ENCODE data around the gene PSME3. TPM values are rescaled to one million over a fixed set of nuclear protein-coding genes. Genes with fewer than 3 reads are reported as not detected.

The PSME3 gene
- total and polyA plus RNA-seq, 2 experiments from 2014 or later = 93.5 to 178 TPM

GRCh38 chr17:42832213-42832933 is 824 bp upstream of the PSME3 start:
- peaks cover 5% of the 10 kb centered on the region; the same call in 1 of the 2 replicates for H3K4me1 ChIP-seq (ENCODE audit: insufficient read depth)
- H3K9me2 ChIP-seq (ENCODE audit: insufficient read depth) = no peaks in the 10 kb centered on the region
- H3F3A ChIP-seq (replicated peaks; ENCODE audit: low read depth) = no peaks in the 10 kb centered on the region; the same call in 1 of the 2 replicates
- ATAC-seq (peak; percentile 50), DNase-seq (ENCODE audit: low spot score) (no peak)
- no peaks in the 10 kb centered on the region for H3K27me3 ChIP-seq (ENCODE audit: insufficient read depth)
- H3K79me2 ChIP-seq (replicated peaks; ENCODE audit: insufficient read depth) = peaks cover 30% of the 10 kb centered on the region
- Mint-ChIP-seq H3K36me3 (ENCODE audit: low read depth) (peaks cover 31% of the 10 kb centered on the region), H3K4me3 (peak overlapping the region; percentile 95), H3K27ac (peak overlapping the region; percentile 100), H3K4me1 (peaks cover 16% of the 10 kb centered on the region), H3K9me3 (no peaks in the 10 kb centered on the region), H3K27me3 (ENCODE audit: insufficient read depth, low read depth, poor library complexity) (peaks cover 10% of the 10 kb centered on the region)
- peak overlapping the region; percentile 95 for H3K27ac ChIP-seq (ENCODE audit: low read depth)
- H3K4me2 ChIP-seq = peak overlapping the region; percentile 100
- peaks cover 23% of the 10 kb centered on the region for H3K36me3 ChIP-seq (ENCODE audit: insufficient read depth)
- TF ChIP-seq EZH2phosphoT487 (IDR thresholded peaks at IDR 0.05; ENCODE audit: unreplicated experiment) (no peak), ETS1 (IDR thresholded peaks at IDR 0.05) (no peak), POLR2AphosphoS5 (IDR thresholded peaks at IDR 0.05; ENCODE audit: low read depth) (no peak)
- peak overlapping the region; percentile 53 for H2AFZ ChIP-seq
- H3K4me3 ChIP-seq = peak overlapping the region; percentile 99
- peaks cover 8% of the 10 kb centered on the region; the same call in 1 of the 2 replicates for H4K20me1 ChIP-seq (replicated peaks; ENCODE audit: insufficient read depth)

GRCh38 chr17:42833767-42834422 is 698 bp downstream of the PSME3 start:
- Mint-ChIP-seq H3K9me3 (no peaks in the 10 kb centered on the region), H3K27ac (peak overlapping the region; percentile 100), H3K27me3 (ENCODE audit: insufficient read depth, low read depth, poor library complexity) (peaks cover 10% of the 10 kb centered on the region), H3K4me1 (peaks cover 16% of the 10 kb centered on the region), H3K36me3 (ENCODE audit: low read depth) (peaks cover 47% of the 10 kb centered on the region), H3K4me3 (peak overlapping the region; percentile 95)
- peaks cover 5% of the 10 kb centered on the region; the same call in 1 of the 2 replicates for H3K4me1 ChIP-seq (ENCODE audit: insufficient read depth)
- H2AFZ ChIP-seq = peak overlapping the region; percentile 53
- H3K27me3 ChIP-seq (ENCODE audit: insufficient read depth) = no peaks in the 10 kb centered on the region
- ATAC-seq (no peak), DNase-seq (ENCODE audit: low spot score) (no peak)
- no peaks in the 10 kb centered on the region for H3K9me2 ChIP-seq (ENCODE audit: insufficient read depth)
- peaks cover 30% of the 10 kb centered on the region for H3K79me2 ChIP-seq (replicated peaks; ENCODE audit: insufficient read depth)
- peaks cover 5% of the 10 kb centered on the region for H3F3A ChIP-seq (replicated peaks; ENCODE audit: low read depth)
- H3K4me2 ChIP-seq = peak overlapping the region; percentile 100
- peak overlapping the region; percentile 95 for H3K27ac ChIP-seq (ENCODE audit: low read depth)
- peaks cover 12% of the 10 kb centered on the region; the same call in 1 of the 2 replicates for H4K20me1 ChIP-seq (replicated peaks; ENCODE audit: insufficient read depth)
- peak overlapping the region; percentile 99 for H3K4me3 ChIP-seq
- H3K36me3 ChIP-seq (ENCODE audit: insufficient read depth) = peaks cover 36% of the 10 kb centered on the region
- no peak for TF ChIP-seq ZNF462 (CRISPR knock-in tag; IDR thresholded peaks at IDR 0.05)
- TF ChIP-seq ZNF331 (CRISPR knock-in tag; IDR thresholded peaks at IDR 0.05; ENCODE audit: low read depth) = no peak
- TF ChIP-seq CREB1 (CRISPR knock-in tag; IDR thresholded peaks at IDR 0.05; ENCODE audit: low read depth) = no peak
- TF ChIP-seq ZNF114 (CRISPR knock-in tag; IDR thresholded peaks at IDR 0.05) = no peak
- TF ChIP-seq ETS1 (IDR thresholded peaks at IDR 0.05) = no peak
- TF ChIP-seq EZH2 (IDR thresholded peaks at IDR 0.05; ENCODE audit: low read depth, unreplicated experiment) = no peak
- no peak for TF ChIP-seq JUNB (IDR thresholded peaks at IDR 0.05; ENCODE audit: unreplicated experiment)
- no peak for TF ChIP-seq POLR2AphosphoS5 (IDR thresholded peaks at IDR 0.05; ENCODE audit: low read depth)

Measured in GM23338 (cell line).